KOPT-K1 (cell line): ENCODE data around the gene PACRG.

Experiments
- H3K27ac ChIP-seq: fragments of 200-600 bp; sonication (generic); 2 replicates; pipeline ENCODE4 v1.5.1; 2016; ENCODE audit warnings: antibody characterized with exemption, mild to moderate bottlenecking, low read depth, low read length; ENCODE audit not compliant: poor library complexity, severe bottlenecking
- H3K36me3 ChIP-seq: fragments of 200-600 bp; sonication (generic); 2 replicates; pipeline ENCODE4 v1.5.1; 2017; ENCODE audit warnings: antibody characterized with exemption, mild to moderate bottlenecking, low read length, moderate library complexity; ENCODE audit not compliant: insufficient read depth
- H3K9me3 ChIP-seq: fragments of 200-600 bp; sonication (generic); 2 replicates; pipeline ENCODE4 v1.5.1; 2017; ENCODE audit warnings: antibody characterized with exemption, low read length, mild to moderate bottlenecking; ENCODE audit not compliant: insufficient read depth, poor library complexity, severe bottlenecking

The PACRG gene

GRCh38 chr6:163287626-163288025 lies 559.9 kb downstream of the PACRG start:
- no peak overlapping the region for H3K27ac ChIP-seq
- H3K36me3 ChIP-seq, result no peaks in the 10 kb centered on the region
- no peaks in the 10 kb centered on the region for H3K9me3 ChIP-seq

DNA sequence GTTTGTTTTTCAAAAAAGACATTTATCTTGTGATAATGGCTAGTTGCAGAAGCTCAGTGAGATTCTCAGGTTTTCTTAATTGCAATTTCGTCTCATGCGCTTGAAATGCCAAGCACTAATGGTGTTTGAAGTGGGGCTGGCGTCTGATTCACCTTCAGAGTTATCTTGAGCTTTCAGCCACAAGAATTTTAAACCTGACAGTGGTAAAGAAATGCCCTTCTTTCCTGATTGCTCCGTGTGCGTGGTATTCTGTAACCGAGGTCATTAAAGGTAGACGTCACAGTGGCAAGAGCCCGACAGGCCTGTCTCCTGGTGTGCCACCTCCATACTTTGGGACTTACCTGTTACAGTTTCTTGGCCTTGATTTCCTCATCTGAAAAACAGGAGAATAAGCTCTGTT lies 560.3 kb downstream of the PACRG start:
- Histone ChIP-seq H3K27ac (no peak overlapping the region), H3K9me3 (no peaks in the 10 kb centered on the region), H3K36me3 (no peaks in the 10 kb centered on the region)

DNA sequence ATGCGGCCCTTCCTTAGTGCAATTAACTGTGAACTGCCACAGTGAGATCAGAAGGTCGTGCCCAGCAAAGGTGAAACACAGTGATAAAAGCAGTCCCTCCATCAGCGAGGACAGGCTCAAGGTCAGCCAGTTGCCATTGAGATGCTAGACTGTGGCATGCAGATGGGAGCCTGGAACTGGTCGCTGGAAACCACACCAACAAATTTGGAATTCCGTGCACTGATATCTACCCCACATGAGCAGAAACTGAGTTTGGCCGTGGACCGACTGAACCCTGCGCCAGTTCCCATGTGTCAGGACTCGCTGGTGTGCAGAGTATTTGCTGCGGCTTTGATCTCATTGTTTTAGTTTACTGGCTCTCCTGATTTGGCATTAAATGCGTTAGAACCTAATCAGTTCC lies 561.1 kb downstream of the PACRG start:
- no peaks in the 10 kb centered on the region for H3K36me3 ChIP-seq
- H3K9me3 ChIP-seq, result no peaks in the 10 kb centered on the region
- no peak overlapping the region for H3K27ac ChIP-seq

- no peaks in the 10 kb centered on the region for H3K36me3 ChIP-seq
- H3K27ac ChIP-seq, result no peak overlapping the region
- no peaks in the 10 kb centered on the region for H3K9me3 ChIP-seq
These were observed 561.7 kb downstream of the PACRG start for GRCh38 chr6:163289447-163289846.

GRCh38 chr6:163290545-163291274 lies 562.9 kb downstream of the PACRG start:
- H3K36me3 ChIP-seq, result no peaks in the 10 kb centered on the region
- H3K9me3 ChIP-seq, result no peaks in the 10 kb centered on the region
- H3K27ac ChIP-seq, result no peak overlapping the region

GRCh38 chr6:163291622-163292021 lies 563.8 kb downstream of the PACRG start:
- Histone ChIP-seq H3K36me3 (no peaks in the 10 kb centered on the region), H3K27ac (no peak overlapping the region), H3K9me3 (no peaks in the 10 kb centered on the region)

DNA sequence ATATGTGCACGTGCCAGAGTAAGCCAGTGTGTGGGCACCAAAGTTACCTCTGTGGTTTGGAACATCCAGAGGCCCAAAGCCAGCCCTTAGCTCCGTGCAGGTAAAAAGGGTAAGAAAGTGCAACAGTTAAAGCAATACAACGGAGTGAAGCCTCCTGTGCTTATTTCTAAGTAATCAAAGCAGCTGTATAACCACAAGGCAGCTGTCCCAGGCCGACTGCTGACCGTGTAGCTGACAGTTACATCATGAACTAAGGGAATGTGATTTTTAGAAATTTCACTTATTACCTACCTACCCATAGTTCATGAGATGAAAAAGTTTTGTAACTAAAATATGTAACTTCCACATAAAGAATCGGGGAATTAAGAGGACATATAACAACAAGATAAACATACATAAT lies 565.5 kb downstream of the PACRG start:
- H3K9me3 ChIP-seq, result no peaks in the 10 kb centered on the region
- no peak overlapping the region for H3K27ac ChIP-seq
- H3K36me3 ChIP-seq, result no peaks in the 10 kb centered on the region

DNA sequence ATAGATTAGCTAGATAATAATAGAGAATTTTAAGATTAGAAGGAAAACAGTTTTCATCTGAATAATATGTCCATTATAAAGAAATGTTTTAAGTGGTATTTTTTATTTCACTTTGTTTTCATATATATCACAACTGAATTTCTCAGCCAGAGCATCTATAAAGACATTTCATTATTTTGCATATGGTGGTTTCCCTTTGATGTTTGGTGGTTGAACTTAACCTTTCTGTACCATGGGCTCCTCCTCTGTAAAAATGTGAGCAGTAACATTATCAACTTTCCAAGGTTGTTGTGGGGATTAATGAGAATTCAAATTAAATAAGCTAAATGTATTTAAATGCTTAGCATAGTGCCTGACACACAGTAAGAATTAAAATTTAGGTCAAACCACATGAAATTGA lies 567.0 kb downstream of the PACRG start:
- H3K9me3 ChIP-seq, result no peaks in the 10 kb centered on the region
- no peaks in the 10 kb centered on the region for H3K36me3 ChIP-seq
- H3K27ac ChIP-seq, result no peak overlapping the region

DNA sequence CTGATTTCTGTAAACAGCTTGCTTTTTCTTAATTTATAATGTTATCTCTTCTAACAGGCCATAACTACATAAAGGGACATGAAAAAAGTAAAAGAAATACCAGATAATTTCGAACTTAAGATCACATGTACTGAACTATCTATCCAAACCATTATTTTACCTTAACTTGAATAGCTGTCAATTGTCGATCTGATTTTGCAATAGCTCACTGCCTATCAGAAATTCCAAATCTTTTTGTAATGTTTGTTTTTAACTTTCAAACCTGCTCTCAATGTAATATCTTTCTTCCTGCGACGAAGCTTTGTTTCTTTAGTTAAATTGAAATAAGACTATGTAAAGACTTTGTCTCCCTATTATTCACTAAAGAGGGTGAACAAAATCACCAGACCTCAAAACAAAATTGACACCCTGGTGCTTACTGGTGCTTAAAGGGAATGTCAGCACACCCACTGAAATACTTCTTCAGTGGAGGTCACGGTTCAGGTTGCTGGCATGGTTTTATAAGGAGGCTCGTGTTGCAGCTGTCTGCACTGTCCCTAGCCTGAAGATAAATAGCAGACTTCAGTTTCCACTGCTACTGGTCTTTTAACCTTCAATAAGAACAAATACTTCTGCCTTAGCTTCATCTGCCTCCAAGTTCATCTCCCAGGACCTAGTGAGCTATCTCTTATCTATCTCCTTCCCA lies 569.2 kb downstream of the PACRG start:
- no peaks in the 10 kb centered on the region for H3K36me3 ChIP-seq
- H3K9me3 ChIP-seq, result no peaks in the 10 kb centered on the region
- no peak overlapping the region for H3K27ac ChIP-seq

DNA sequence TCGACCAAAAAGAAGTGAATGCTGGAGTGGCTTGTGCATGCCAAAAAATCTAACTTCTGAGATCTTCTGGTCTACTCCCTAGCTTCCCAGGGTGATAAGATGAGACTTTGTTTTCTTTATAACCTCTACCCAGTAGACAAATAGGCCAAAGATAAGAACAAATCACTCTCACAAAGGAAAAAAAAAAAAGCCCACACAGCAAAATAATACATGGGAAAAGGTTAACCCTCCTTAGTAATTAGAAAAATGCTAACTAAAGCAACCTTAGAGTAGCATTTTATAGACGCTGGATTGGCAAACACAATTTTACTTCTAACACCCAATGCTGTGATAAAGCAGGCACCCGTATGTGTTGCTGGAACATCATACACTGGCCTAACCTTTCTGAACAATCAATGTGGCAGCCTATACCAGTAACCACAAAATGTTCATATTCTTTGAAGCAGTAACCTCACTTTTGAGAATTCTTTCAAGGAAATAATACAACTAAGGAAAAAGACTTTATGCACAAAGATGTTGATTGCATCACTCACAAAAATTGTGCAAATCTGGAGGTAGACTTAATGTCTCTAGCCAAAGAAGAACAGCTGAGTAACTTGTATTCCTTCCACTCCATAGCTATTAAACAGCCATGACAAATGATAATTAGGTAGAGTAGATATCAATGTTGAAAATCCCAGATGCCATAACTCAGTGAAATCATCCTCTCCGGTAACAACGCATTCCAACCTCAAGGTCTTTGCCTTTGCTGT lies 570.5 kb downstream of the PACRG start:
- H3K9me3 ChIP-seq, result no peaks in the 10 kb centered on the region
- no peak overlapping the region for H3K27ac ChIP-seq
- no peaks in the 10 kb centered on the region for H3K36me3 ChIP-seq

DNA sequence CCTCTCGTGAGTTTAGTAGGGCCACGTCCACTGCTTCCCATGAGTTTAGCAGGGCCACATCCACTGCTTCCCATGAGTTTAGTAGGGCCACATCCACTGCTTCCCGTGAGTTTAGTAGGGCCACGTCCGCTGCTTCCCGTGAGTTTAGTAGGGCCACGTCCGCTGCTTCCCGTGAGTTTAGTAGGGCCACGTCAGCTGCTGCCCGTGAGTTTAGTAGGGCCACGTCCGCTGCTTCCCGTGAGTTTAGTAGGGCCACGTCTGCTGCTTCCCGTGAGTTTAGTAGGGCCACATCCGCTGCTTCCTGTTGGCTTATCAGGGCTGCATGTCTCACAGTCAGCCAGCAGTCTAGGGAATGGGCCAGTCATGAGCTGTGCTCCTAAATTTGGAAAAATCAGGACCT lies 573.1 kb downstream of the PACRG start:
- Histone ChIP-seq H3K9me3 (no peaks in the 10 kb centered on the region), H3K36me3 (no peaks in the 10 kb centered on the region), H3K27ac (no peak overlapping the region)

DNA sequence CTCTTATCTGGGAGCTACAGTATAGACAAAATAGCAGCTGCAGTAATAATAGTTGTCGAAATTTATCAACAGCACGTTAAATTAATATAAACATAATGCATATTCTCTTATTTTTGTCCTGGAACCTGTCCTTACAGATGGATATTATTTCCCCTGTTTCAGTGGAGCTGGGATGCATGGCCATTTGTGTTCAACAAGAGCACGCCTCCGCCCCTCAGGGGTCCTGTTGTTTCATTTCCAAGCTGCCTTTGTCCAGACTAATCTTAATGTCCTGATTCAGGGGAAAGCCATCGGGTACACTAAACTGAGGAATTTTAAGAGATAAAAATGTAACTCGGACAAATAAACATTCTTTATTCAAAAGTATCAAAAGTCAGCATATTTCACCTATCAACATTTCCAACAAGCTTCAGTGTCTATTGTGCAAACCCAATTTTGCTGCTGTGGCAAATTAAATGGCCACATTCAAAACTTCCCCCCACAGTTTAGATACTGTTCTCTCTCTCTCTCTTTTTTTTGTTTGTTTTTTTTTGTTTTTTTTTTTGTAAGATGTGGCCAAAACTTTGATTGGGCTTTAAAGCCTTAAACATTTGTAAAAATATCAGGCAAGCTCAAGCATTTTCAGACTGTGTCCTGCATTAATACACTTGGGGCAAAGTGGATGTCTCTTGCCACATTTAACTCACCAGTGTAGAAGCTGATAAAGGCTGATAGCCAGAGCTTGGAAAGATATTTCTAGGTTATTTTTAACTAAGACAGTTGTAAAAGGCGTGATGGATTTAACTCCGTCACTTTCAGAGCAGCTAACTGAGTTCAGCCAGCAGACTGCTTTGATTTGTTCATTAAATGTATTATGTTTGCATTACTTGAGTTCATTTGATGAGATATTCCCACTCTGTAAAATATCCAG lies 574.2 kb downstream of the PACRG start:
- H3K9me3 ChIP-seq, result no peaks in the 10 kb centered on the region
- no peaks in the 10 kb centered on the region for H3K36me3 ChIP-seq
- H3K27ac ChIP-seq, result no peak overlapping the region

DNA sequence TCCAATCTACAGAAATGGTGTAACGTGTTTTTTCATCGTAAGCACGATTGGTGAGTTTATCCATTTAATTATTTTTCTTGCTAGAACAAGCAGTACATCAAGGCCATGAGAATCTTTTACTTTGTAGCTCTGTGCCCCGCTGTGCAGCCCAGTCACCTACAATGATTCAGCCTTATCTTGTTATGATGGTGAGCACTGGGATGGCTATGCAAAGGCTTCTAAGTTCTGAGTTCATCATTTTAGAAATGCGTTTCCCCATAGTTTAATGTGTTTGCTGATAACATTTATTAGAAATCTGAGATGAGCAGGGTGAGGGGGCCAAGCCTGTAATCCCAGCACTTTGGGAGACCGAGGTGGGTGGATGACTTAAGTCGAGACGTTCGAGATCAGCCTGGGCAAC lies 575.0 kb downstream of the PACRG start:
- Histone ChIP-seq H3K36me3 (no peaks in the 10 kb centered on the region), H3K9me3 (no peaks in the 10 kb centered on the region), H3K27ac (no peak overlapping the region)

- Histone ChIP-seq H3K9me3 (no peaks in the 10 kb centered on the region), H3K27ac (no peak overlapping the region), H3K36me3 (no peaks in the 10 kb centered on the region)
These were observed 578.2 kb downstream of the PACRG start for GRCh38 chr6:163306000-163306399.
